ENCODE measurements around the gene TP53BP2. TPM values are rescaled to one million over a fixed set of nuclear protein-coding genes. Genes with fewer than 3 reads are reported as not detected.

TP53BP2 gene
- total and polyA plus RNA-seq, 10 of the 15 experiments (the other 5 are each of a cell fraction or from before 2014, with no cell fraction given) = 1.6 to 13.7 (median 5.6) TPM

DNA sequence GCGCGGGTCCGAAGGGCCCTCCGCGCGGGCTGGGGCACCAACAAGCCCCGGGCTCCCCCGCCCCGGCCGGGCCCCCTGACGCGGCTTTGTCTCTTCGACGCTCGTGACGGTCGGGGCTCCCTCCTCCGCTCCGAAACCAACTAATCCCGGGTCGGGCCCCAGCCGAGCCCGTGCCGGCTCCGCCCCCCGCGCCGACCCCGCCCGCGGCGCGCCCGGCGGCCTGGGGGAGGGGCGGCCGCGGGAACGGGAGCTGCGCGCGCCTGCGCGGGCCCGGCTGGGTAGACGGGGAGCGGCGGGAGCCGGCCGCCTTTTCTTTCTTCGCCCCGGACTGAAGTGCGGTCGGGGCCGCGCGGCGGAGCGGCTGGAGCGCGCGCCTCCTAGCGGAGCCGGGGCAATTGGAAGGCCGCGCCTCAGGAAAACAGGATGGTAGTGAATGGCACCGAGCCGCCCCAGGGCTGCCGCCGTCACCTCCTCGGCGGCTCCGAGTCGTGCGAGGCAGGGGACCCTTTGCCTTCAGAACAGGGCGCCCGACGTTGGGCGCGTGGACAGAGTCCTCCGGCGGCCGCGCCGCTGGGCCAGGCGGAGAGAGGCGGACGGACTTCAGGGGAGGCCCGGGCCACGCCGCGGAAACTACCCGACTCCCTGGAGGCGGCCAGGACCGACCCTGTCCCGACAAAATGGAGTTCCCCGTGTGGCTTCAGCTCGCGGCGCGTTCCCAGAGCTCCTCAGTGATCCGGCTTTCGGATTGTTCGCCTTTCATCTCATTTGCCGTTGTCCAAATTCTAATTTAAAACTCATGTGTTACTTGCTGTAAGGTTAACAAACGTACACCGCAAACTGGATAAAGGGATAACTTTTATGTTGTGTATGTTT is at the start of gene TP53BP2 (continued):
- TF ChIP-seq, protein P1, sequence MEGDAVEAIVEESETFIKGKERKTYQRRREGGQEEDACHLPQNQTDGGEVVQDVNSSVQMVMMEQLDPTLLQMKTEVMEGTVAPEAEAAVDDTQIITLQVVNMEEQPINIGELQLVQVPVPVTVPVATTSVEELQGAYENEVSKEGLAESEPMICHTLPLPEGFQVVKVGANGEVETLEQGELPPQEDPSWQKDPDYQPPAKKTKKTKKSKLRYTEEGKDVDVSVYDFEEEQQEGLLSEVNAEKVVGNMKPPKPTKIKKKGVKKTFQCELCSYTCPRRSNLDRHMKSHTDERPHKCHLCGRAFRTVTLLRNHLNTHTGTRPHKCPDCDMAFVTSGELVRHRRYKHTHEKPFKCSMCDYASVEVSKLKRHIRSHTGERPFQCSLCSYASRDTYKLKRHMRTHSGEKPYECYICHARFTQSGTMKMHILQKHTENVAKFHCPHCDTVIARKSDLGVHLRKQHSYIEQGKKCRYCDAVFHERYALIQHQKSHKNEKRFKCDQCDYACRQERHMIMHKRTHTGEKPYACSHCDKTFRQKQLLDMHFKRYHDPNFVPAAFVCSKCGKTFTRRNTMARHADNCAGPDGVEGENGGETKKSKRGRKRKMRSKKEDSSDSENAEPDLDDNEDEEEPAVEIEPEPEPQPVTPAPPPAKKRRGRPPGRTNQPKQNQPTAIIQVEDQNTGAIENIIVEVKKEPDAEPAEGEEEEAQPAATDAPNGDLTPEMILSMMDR (IDR thresholded peaks at IDR 0.05 in 2 of 3, conservative IDR thresholded peaks at IDR 0.05 in 1 of 3; ENCODE audit: control insufficient read depth in 2 of 3, extremely low read depth in 1 of 3, insufficient read depth in 1 of 3, low read depth in 3 of 3, low read length in 3 of 3) = peak; percentile 37 to 63 (median 59); a peak in 4 of 6 replicates
- TF ChIP-seq ZNF622 (IDR thresholded peaks at IDR 0.05) (no peak), ZSCAN29 (IDR thresholded peaks at IDR 0.05) (no peak; the same call in 1 of the 2 replicates), TARDBP (IDR thresholded peaks at IDR 0.05; ENCODE audit: borderline replicate concordance) (no peak), PAX5 (IDR thresholded peaks at IDR 0.05; ENCODE audit: borderline replicate concordance, low read depth, low read length) (no peak), CHD1 (IDR thresholded peaks at IDR 0.05; ENCODE audit: low read depth, low read length) (no peak), CHD2 (IDR thresholded peaks at IDR 0.05; ENCODE audit: borderline replicate concordance, low read depth, low read length) (no peak; the same call in none of the 2 replicates), ZNF384 (IDR thresholded peaks at IDR 0.05; ENCODE audit: borderline replicate concordance, low read depth, low read length) (no peak), BCL11A (IDR thresholded peaks at IDR 0.05; ENCODE audit: low read depth, low read length) (no peak), NBN (IDR thresholded peaks at IDR 0.05) (no peak), RAD21 (IDR thresholded peaks at IDR 0.05; ENCODE audit: insufficient read depth, low read depth, low read length) (0 out of 2 replicates have a peak, but pooled peaks have one; percentile 16), ESRRA (IDR thresholded peaks at IDR 0.05; ENCODE audit: low read length) (no peak), ATF7 (IDR thresholded peaks at IDR 0.05; ENCODE audit: low read depth) (no peak), KDM1A (IDR thresholded peaks at IDR 0.05; ENCODE audit: borderline replicate concordance) (no peak), IKZF1 (conservative IDR thresholded peaks at IDR 0.05) (peak; percentile 97), IKZF2 (IDR thresholded peaks at IDR 0.05) (peak; percentile 61 to 65), CREM (IDR thresholded peaks at IDR 0.05; ENCODE audit: low read depth) (no peak), SREBF1 (IDR thresholded peaks at IDR 0.05; ENCODE audit: low read length) (no peak)
- TF ChIP-seq, protein P2, sequence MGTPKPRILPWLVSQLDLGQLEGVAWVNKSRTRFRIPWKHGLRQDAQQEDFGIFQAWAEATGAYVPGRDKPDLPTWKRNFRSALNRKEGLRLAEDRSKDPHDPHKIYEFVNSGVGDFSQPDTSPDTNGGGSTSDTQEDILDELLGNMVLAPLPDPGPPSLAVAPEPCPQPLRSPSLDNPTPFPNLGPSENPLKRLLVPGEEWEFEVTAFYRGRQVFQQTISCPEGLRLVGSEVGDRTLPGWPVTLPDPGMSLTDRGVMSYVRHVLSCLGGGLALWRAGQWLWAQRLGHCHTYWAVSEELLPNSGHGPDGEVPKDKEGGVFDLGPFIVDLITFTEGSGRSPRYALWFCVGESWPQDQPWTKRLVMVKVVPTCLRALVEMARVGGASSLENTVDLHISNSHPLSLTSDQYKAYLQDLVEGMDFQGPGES (IDR thresholded peaks at IDR 0.05) = no peak
- TF ChIP-seq, protein P3, sequence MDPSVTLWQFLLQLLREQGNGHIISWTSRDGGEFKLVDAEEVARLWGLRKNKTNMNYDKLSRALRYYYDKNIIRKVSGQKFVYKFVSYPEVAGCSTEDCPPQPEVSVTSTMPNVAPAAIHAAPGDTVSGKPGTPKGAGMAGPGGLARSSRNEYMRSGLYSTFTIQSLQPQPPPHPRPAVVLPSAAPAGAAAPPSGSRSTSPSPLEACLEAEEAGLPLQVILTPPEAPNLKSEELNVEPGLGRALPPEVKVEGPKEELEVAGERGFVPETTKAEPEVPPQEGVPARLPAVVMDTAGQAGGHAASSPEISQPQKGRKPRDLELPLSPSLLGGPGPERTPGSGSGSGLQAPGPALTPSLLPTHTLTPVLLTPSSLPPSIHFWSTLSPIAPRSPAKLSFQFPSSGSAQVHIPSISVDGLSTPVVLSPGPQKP (IDR thresholded peaks at IDR 0.05; ENCODE audit: low read depth, low read length) = no peak
- TF ChIP-seq, protein P4, sequence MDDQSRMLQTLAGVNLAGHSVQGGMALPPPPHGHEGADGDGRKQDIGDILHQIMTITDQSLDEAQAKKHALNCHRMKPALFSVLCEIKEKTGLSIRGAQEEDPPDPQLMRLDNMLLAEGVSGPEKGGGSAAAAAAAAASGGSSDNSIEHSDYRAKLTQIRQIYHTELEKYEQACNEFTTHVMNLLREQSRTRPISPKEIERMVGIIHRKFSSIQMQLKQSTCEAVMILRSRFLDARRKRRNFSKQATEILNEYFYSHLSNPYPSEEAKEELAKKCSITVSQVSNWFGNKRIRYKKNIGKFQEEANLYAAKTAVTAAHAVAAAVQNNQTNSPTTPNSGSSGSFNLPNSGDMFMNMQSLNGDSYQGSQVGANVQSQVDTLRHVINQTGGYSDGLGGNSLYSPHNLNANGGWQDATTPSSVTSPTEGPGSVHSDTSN (IDR thresholded peaks at IDR 0.05; ENCODE audit: insufficient replicate concordance, low read depth, low read length) = no peak
- TF ChIP-seq, protein P5, sequence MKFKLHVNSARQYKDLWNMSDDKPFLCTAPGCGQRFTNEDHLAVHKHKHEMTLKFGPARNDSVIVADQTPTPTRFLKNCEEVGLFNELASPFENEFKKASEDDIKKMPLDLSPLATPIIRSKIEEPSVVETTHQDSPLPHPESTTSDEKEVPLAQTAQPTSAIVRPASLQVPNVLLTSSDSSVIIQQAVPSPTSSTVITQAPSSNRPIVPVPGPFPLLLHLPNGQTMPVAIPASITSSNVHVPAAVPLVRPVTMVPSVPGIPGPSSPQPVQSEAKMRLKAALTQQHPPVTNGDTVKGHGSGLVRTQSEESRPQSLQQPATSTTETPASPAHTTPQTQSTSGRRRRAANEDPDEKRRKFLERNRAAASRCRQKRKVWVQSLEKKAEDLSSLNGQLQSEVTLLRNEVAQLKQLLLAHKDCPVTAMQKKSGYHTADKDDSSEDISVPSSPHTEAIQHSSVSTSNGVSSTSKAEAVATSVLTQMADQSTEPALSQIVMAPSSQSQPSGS (IDR thresholded peaks at IDR 0.05; ENCODE audit: low read length) = no peak
- TF ChIP-seq, protein P6, sequence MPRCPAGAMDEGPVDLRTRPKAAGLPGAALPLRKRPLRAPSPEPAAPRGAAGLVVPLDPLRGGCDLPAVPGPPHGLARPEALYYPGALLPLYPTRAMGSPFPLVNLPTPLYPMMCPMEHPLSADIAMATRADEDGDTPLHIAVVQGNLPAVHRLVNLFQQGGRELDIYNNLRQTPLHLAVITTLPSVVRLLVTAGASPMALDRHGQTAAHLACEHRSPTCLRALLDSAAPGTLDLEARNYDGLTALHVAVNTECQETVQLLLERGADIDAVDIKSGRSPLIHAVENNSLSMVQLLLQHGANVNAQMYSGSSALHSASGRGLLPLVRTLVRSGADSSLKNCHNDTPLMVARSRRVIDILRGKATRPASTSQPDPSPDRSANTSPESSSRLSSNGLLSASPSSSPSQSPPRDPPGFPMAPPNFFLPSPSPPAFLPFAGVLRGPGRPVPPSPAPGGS (IDR thresholded peaks at IDR 0.05; ENCODE audit: borderline replicate concordance, insufficient read depth, low read depth, low read length, poor library complexity, severe bottlenecking) = no peak

All from GM12878 (cell line).